H1 (cell line): ENCODE measurements around the gene RNF145. TPM values are rescaled to one million over a fixed set of nuclear protein-coding genes. Genes with fewer than 3 reads are reported as not detected.

Experiments
- ATF3 ChIP-seq: IDR thresholded peaks from 2 replicates; pipeline ENCODE4 v1.6.1; 2011; ENCODE audit warnings: low read depth, mild to moderate bottlenecking, low read length; ENCODE audit not compliant: insufficient read depth
- PHF8 ChIP-seq: fragments of 200-600 bp; sonication (generic); conservative IDR thresholded peaks from 2 replicates; pipeline ENCODE4 v1.7.1; 2012; ENCODE audit warnings: low read depth, mild to moderate bottlenecking, inconsistent platforms, low read length, moderate library complexity
- SP2 ChIP-seq: IDR thresholded peaks from 2 replicates; pipeline ENCODE4 v1.6.1; 2012; ENCODE audit warnings: mild to moderate bottlenecking, low read length, inconsistent platforms
- polyA plus RNA-seq, 7 experiments: library from polyadenylated mRNA; depleted of rRNA in 3 of 7; stranded (reverse) in 5 of 7; unstranded in 2 of 7; fragments of >200 nt in 5 of 7; fragments of 200-250 nt in 2 of 7; gene quantifications; 1 replicate in 5 of 7; 2 replicates in 1 of 7; 4 replicates in 1 of 7; pipeline versions ENCODE4 v1.2.1 to v1.2.3, GENCODE V29; 2011 to 2013; ENCODE audit warnings: missing spikeins in 2 of 7, mixed read lengths in 2 of 7
- total RNA-seq: library from RNA; stranded (reverse); fragmentation: NEBNext Ultra II Directional; extraction: Animal tissue kit (Norgen Biotek cat#: 25700); gene quantifications from 2 replicates; pipeline ENCODE4 v1.2.1, GENCODE V29; 2021

RNF145 gene
- total and polyA plus RNA-seq, 2 of the 8 experiments (the other 6 are each of a cell fraction or from before 2014, with no cell fraction given): 34.2 to 72.5 TPM

- TF ChIP-seq ATF3 (no peak), PHF8 (no peak), SP2 (no peak)
Measured at GRCh38 chr5:159185773-159186172, 23.6 kb downstream of the RNF145 start (continued).
